Natural killer cell (primary cell): ENCODE data around the gene RNASE9. TPM values are rescaled to one million over a fixed set of nuclear protein-coding genes. Genes with fewer than 3 reads are reported as not detected.

ENCODE experiments used
- ATAC-seq, 3 donors: fragments of 150-1000 bp in 2 of 3; fragments of 200-7000 bp in 1 of 3; cut with Tn5 transposase; 1 replicate in 1 of 3; 2 replicates in 2 of 3; pipeline ENCODE4 v1.10.0; 2021; ENCODE audit warnings: mild to moderate bottlenecking in 2 of 3, moderate library complexity in 2 of 3
- DNase-seq, 2 donors: peaks; one replicate each; pipeline versions ENCODE4 v3.0.0 to v3.0.0-alpha.2; 2013 to 2021; ENCODE audit warnings: mixed read lengths in 1 of 2
- H3K27ac ChIP-seq: one replicate; pipeline ENCODE4 v1.5.1; 2013; ENCODE audit warnings: mild to moderate bottlenecking, low read length
- H3K27me3 ChIP-seq: one replicate; pipeline ENCODE4 v1.6.1; 2013; ENCODE audit warnings: low read length; ENCODE audit not compliant: control insufficient read depth, insufficient read depth
- H3K36me3 ChIP-seq: one replicate; pipeline ENCODE4 v1.6.1; 2013; ENCODE audit warnings: low read length; ENCODE audit not compliant: control insufficient read depth, insufficient read depth
- H3K4me1 ChIP-seq: one replicate; pipeline ENCODE4 v1.6.1; 2013; ENCODE audit warnings: low read length; ENCODE audit not compliant: control insufficient read depth, insufficient read depth
- H3K4me3 ChIP-seq: one replicate; pipeline ENCODE4 v1.5.1; 2013; ENCODE audit warnings: low read length
- H3K9me3 ChIP-seq: one replicate; pipeline ENCODE4 v1.6.1; 2013; ENCODE audit warnings: low read length; ENCODE audit not compliant: control insufficient read depth, insufficient read depth
- H3K27ac Mint-ChIP-seq, 2 donors: one replicate each; pipeline ENCODE4 v1.8.0; 2022; ENCODE audit warnings: mild to moderate bottlenecking in 2 of 2, mixed read lengths in 2 of 2, moderate library complexity in 1 of 2
- H3K27me3 Mint-ChIP-seq, 2 donors: one replicate each; pipeline ENCODE4 v1.8.0; 2022; ENCODE audit warnings: low read depth in 2 of 2, mixed read lengths in 2 of 2
- H3K36me3 Mint-ChIP-seq: one replicate; pipeline ENCODE4 v1.8.0; 2022; ENCODE audit warnings: mixed read lengths
- H3K4me1 Mint-ChIP-seq, 2 donors: one replicate each; pipeline ENCODE4 v1.8.0; 2022; ENCODE audit warnings: mixed read lengths in 2 of 2
- H3K4me3 Mint-ChIP-seq: one replicate; pipeline ENCODE4 v1.8.0; 2022; ENCODE audit warnings: mild to moderate bottlenecking, moderate library complexity, mixed read lengths
- H3K9me3 Mint-ChIP-seq, 2 donors: one replicate each; pipeline ENCODE4 v1.8.0; 2022; ENCODE audit warnings: mixed read lengths in 2 of 2
- WGBS: methylation state at CpG from one replicate; pipeline ENCODE4 v1.1.7; 2013; ENCODE audit warnings: missing lambda C conversion rate; ENCODE audit not compliant: insufficient coverage; 5-methylcytosine and 5-hydroxymethylcytosine counted together
- intact Hi-C: fragments of 100-400 bp; cut with micrococcal nuclease; formaldehyde crosslinking; loops from one replicate; pipeline ENCODE4 v1.14.2; 2022
- total RNA-seq, 4 donors: library from RNA; stranded (reverse); fragments of 120-200 nt in 1 of 4; gene quantifications; one replicate each; pipeline versions ENCODE4 v1.2.3 to v1.2.4, GENCODE V29; 2013 to 2022
- TF ChIP-seq, protein P1 (sequence below): fragments of 200-600 bp; IDR thresholded peaks from one replicate; pipeline ENCODE4 v1.8.0; 2022; ENCODE audit warnings: antibody characterized with exemption

Gene RNASE9
- total RNA-seq, 3 donors from 2014 or later (not counting 1 experiment from before 2014, with no cell fraction given) = not detected

- H3K36me3 ChIP-seq = no peaks in the 10 kb centered on the region
- no peak for DNase-seq
- no peaks in the 10 kb centered on the region for H3K9me3 Mint-ChIP-seq
- H3K9me3 ChIP-seq = no peaks in the 10 kb centered on the region
- intact Hi-C loops = no loop called here
- 67% methylated on average over 8 of the region's 8 CpGs for WGBS
- no peaks in the 10 kb centered on the region for H3K4me1 Mint-ChIP-seq
- TF ChIP-seq, protein P1, sequence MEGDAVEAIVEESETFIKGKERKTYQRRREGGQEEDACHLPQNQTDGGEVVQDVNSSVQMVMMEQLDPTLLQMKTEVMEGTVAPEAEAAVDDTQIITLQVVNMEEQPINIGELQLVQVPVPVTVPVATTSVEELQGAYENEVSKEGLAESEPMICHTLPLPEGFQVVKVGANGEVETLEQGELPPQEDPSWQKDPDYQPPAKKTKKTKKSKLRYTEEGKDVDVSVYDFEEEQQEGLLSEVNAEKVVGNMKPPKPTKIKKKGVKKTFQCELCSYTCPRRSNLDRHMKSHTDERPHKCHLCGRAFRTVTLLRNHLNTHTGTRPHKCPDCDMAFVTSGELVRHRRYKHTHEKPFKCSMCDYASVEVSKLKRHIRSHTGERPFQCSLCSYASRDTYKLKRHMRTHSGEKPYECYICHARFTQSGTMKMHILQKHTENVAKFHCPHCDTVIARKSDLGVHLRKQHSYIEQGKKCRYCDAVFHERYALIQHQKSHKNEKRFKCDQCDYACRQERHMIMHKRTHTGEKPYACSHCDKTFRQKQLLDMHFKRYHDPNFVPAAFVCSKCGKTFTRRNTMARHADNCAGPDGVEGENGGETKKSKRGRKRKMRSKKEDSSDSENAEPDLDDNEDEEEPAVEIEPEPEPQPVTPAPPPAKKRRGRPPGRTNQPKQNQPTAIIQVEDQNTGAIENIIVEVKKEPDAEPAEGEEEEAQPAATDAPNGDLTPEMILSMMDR = no peak
- H3K4me3 ChIP-seq = no peak overlapping the region
- no peaks in the 10 kb centered on the region for H3K27me3 ChIP-seq
- H3K4me1 ChIP-seq = peaks cover 7% of the 10 kb centered on the region
- H3K4me3 Mint-ChIP-seq = no peak overlapping the region
- no peaks in the 10 kb centered on the region for H3K27me3 Mint-ChIP-seq
- no peak overlapping the region for H3K27ac Mint-ChIP-seq
- no peak overlapping the region for H3K27ac ChIP-seq
- no peak for ATAC-seq
- H3K36me3 Mint-ChIP-seq = no peaks in the 10 kb centered on the region
Measured at GRCh38 chr14:20606190-20606901, 45.5 kb upstream of the RNASE9 start.

DNA sequence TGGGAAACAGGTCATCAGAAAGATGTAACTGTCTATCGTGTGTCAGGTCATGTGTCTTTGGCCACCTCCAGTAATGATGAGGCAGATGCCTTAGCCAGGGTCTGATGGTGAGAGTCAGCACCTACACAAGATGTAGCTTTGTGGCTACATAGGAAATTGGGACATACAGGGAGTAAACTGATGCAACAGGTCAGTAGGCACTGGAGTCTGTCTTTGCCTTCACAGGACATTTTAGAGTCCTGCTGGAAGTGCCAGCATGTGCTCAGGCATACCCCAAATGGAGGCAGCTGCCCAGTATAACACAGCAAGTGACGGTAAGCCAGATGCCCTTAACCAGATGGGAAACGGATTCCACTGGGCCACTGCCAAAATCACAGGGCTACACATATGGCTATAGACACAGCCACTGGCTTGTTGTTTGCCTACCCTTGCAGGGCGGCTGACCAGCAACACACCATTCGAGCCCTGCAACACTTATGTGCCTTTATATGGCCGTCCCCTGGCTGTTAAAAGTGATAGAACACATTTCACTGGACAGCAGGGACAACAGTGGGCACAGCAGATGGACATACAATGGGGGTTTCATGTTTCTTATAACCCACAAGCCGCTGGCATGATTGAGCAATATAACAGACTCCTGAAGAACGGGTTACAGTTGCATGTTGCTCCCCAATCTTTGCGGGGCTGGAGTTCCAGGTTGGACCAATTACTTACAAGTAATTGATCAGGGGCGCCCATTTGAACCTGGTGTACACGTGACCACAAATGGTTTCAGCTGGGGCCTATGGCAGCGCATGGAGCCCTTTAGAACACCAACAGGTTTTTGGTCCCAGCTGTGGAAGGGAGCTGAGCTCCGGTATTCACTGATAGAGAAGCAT is 43.2 kb upstream of the RNASE9 start:
- DNase-seq (no peak), ATAC-seq (no peak)
- no peak overlapping the region for H3K4me3 ChIP-seq
- TF ChIP-seq, protein P1 = no peak
- no peaks in the 10 kb centered on the region for H3K9me3 Mint-ChIP-seq
- H3K36me3 Mint-ChIP-seq = no peaks in the 10 kb centered on the region
- H3K27me3 ChIP-seq = no peaks in the 10 kb centered on the region
- no peaks in the 10 kb centered on the region for H3K4me1 ChIP-seq
- no peaks in the 10 kb centered on the region for H3K36me3 ChIP-seq
- H3K27ac Mint-ChIP-seq = no peak overlapping the region
- 90% methylated on average over 13 of the region's 13 CpGs for WGBS
- no peak overlapping the region for H3K4me3 Mint-ChIP-seq
- no peaks in the 10 kb centered on the region for H3K4me1 Mint-ChIP-seq
- intact Hi-C loops = no loop called here
- no peak overlapping the region for H3K27ac ChIP-seq
- no peaks in the 10 kb centered on the region for H3K27me3 Mint-ChIP-seq
- H3K9me3 ChIP-seq = no peaks in the 10 kb centered on the region

DNA sequence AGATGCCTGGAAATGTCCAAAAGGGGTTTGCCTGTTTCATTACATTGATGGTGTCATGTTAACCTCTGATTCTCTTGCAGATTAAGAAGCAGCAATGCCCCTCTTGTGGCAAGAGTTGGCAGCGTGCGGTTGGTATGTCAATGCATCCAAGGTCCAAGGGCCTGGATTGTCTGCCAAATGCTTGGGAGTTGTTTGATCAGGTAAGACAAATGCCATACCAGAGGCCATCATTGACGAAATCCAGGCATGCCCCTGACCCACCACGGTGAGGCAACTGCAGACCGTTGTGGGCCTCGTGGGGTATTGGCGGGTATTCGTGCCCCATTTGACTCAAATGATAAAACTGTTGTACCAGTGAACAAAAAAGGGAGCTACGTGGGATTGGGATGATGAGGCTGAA is 41.7 kb upstream of the RNASE9 start:
- Mint-ChIP-seq H3K9me3 (no peaks in the 10 kb centered on the region), H3K4me3 (no peak overlapping the region), H3K36me3 (no peaks in the 10 kb centered on the region), H3K27me3 (no peaks in the 10 kb centered on the region), H3K27ac (no peak overlapping the region), H3K4me1 (no peaks in the 10 kb centered on the region)
- no peaks in the 10 kb centered on the region for H3K27me3 ChIP-seq
- no peak overlapping the region for H3K27ac ChIP-seq
- DNase-seq (no peak), ATAC-seq (no peak)
- 88% methylated on average over 9 of the region's 9 CpGs for WGBS
- no peaks in the 10 kb centered on the region for H3K4me1 ChIP-seq
- H3K4me3 ChIP-seq = no peak overlapping the region
- intact Hi-C loops = no loop called here
- TF ChIP-seq, protein P1 = no peak
- H3K9me3 ChIP-seq = no peaks in the 10 kb centered on the region
- no peaks in the 10 kb centered on the region for H3K36me3 ChIP-seq
